K562 (cell line): ENCODE measurements around the gene PLEKHN1. TPM values are rescaled to one million over a fixed set of nuclear protein-coding genes. Genes with fewer than 3 reads are reported as not detected.

Experiments used
- ATF2 ChIP-seq: sonication (generic); formaldehyde crosslinking; IDR thresholded peaks from 2 replicates; pipeline ENCODE4 v1.8.1; 2022; ENCODE audit warnings: missing genetic modification reagents
- CREM ChIP-seq: IDR thresholded peaks from 2 replicates; pipeline ENCODE4 v1.6.1; 2014; ENCODE audit warnings: antibody characterized with exemption, low read depth
- EHMT2 ChIP-seq: fragments of 450-650 bp; IDR thresholded peaks from 2 replicates; pipeline ENCODE4 v1.6.1; 2018; ENCODE audit warnings: antibody characterized with exemption
- HBP1 ChIP-seq: fragments of 450-650 bp; formaldehyde crosslinking; IDR thresholded peaks from 2 replicates; pipeline ENCODE4 v1.4.0; 2022; ENCODE audit warnings: missing genetic modification characterization
- HDAC8 ChIP-seq: fragments of 450-650 bp; IDR thresholded peaks from 2 replicates; pipeline ENCODE4 v1.6.1; 2016; ENCODE audit warnings: mild to moderate bottlenecking, missing genetic modification characterization, moderate library complexity, missing compliant biosample characterization
- ILK ChIP-seq: fragments of 450-650 bp; IDR thresholded peaks from 2 replicates; pipeline ENCODE4 v1.6.1; 2016; ENCODE audit warnings: missing genetic modification characterization, low read depth, mild to moderate bottlenecking, missing compliant biosample characterization, moderate library complexity, borderline replicate concordance
- MCM3 ChIP-seq: fragments of 450-650 bp; IDR thresholded peaks from 2 replicates; pipeline ENCODE4 v1.6.1; 2016
- PHTF2 ChIP-seq: fragments of 250-450 bp; sonication (Bioruptor Pico); IDR thresholded peaks from 2 replicates; pipeline ENCODE4 v1.5.0; 2021; ENCODE audit warnings: mild to moderate bottlenecking
- PRPF4 ChIP-seq: fragments of 200-400 bp; formaldehyde crosslinking; IDR thresholded peaks from one replicate; pipeline ENCODE4 v1.6.1; 2017; ENCODE audit warnings: low read length, low read depth, mild to moderate bottlenecking; ENCODE audit not compliant: insufficient read depth, poor library complexity, severe bottlenecking
- RBM15 ChIP-seq: fragments of 200-400 bp; formaldehyde crosslinking; IDR thresholded peaks from 2 replicates; pipeline ENCODE4 v1.6.1; 2018; ENCODE audit warnings: mild to moderate bottlenecking, low read length, moderate library complexity; ENCODE audit not compliant: insufficient read depth
- SETDB1 ChIP-seq: IDR thresholded peaks from one replicate; pipeline ENCODE4 v1.6.1; 2012; ENCODE audit warnings: low read length, control low read depth, inconsistent platforms
- TAF1 ChIP-seq: IDR thresholded peaks from 2 replicates; pipeline ENCODE4 v1.6.1; 2011; ENCODE audit warnings: mild to moderate bottlenecking, low read length, moderate library complexity; ENCODE audit not compliant: insufficient read depth, control insufficient read depth, severe bottlenecking; ENCODE audit errors: extremely low read depth
- TARDBP ChIP-seq: fragments of 450-650 bp; IDR thresholded peaks from 2 replicates; pipeline ENCODE4 v1.6.1; 2016
- THRAP3 ChIP-seq: fragments of 450-650 bp; IDR thresholded peaks from 2 replicates; pipeline ENCODE4 v1.6.1; 2016; ENCODE audit warnings: mild to moderate bottlenecking, inconsistent platforms, borderline replicate concordance
- VEZF1 ChIP-seq: fragments of 200-800 bp; sonication (Bioruptor generic); IDR thresholded peaks from 2 replicates; pipeline ENCODE4 v1.6.1; 2017; ENCODE audit warnings: missing genetic modification characterization, missing compliant biosample characterization
- ZNF644 ChIP-seq: fragments of 200-800 bp; sonication (Bioruptor generic); IDR thresholded peaks from 2 replicates; pipeline ENCODE4 v1.6.1; 2016; ENCODE audit warnings: low read depth, missing genetic modification characterization, missing compliant biosample characterization
- polyA plus RNA-seq, 8 experiments: library from polyadenylated mRNA; depleted of rRNA in 4 of 8; stranded (reverse) in 5 of 8; unstranded in 3 of 8; fragments of >200 nt; fragmentation: Nextera tagmentation in 2 of 8; fragmentation: Illumina TruSeq in 1 of 8; extraction: Ambion mirVana in 2 of 8; extraction: Trizol in 1 of 8; gene quantifications; 2 replicates each; pipeline versions ENCODE4 v1.2.1 to v1.2.3, GENCODE V29; 2011 to 2014; ENCODE audit warnings: inconsistent platforms in 1 of 8, missing spikeins in 1 of 8
- total RNA-seq, 7 experiments: library from RNA; depleted of rRNA in 6 of 7; stranded (reverse); fragments of >200 nt in 6 of 7; fragmentation: Illumina TruSeq in 2 of 7; extraction: Trizol in 2 of 7; gene quantifications; 2 replicates each; pipeline versions ENCODE4 v1.2.1 to v1.2.3, GENCODE V29; 2011 to 2021; ENCODE audit warnings: low replicate concordance in 1 of 7
- TF ChIP-seq, protein P1 (sequence below): sonication (generic); formaldehyde crosslinking; IDR thresholded peaks from 2 replicates; pipeline ENCODE4 v1.8.0; 2022; ENCODE audit warnings: mild to moderate bottlenecking, missing genetic modification reagents
- TF ChIP-seq, protein P2 (sequence below), 2 experiments: fragments of 450-650 bp in 1 of 2; sonication (generic) in 1 of 2; formaldehyde crosslinking in 1 of 2; IDR thresholded peaks in 1 of 2; conservative IDR thresholded peaks in 1 of 2; 2 replicates each; pipeline versions ENCODE4 v1.6.1 to v1.8.1; 2016 to 2023; ENCODE audit warnings: mild to moderate bottlenecking in 2 of 2, moderate library complexity in 2 of 2, inconsistent platforms in 1 of 2, missing genetic modification reagents in 1 of 2

The PLEKHN1 gene
- total and polyA plus RNA-seq, 9 of the 15 experiments (the other 6 are each of a cell fraction or from before 2014, with no cell fraction given) = 0.07 to 1.5 (median 0.13) TPM; not detected in 2

DNA sequence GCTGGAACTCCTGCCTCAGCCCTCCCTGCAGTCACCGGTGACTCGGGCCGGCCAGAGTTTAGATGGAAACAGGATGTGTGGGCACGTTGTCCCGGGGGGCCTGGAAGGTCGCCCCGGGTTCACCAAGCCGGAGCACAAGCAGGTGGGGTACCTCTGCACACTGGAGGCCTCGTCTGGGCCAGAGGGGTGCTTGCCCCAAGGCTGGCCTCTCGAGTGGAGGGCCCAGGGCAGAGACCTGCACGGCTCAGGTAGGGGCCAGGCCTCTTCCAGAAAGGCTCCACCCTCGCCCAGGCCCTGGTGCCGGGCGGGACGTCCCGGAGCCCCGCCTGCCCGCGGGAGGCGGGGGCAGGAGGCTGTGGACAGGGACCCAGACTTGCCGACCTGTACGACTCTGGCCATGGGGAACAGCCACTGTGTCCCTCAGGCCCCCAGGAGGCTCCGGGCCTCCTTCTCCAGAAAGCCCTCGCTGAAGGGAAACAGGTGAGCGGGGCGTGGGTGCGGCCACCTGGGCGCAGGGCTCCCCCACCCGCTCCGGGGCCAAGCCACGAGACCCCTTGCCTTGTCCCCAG is at the start of gene PLEKHN1 (continued):
- TF ChIP-seq VEZF1 (CRISPR knock-in tag) (peak; percentile 76), CREM (no peak), RBM15 (no peak), EHMT2 (no peak), PHTF2 (no peak), ILK (tag) (no peak), ATF2 (CRISPR knock-in tag) (no peak), TARDBP (no peak), ZNF644 (tag) (no peak), TAF1 (no peak), MCM3 (no peak), SETDB1 (no peak), THRAP3 (no peak), PRPF4 (no peak), HBP1 (0 out of 2 replicates have a peak, but pooled peaks have one; percentile 41), HDAC8 (no peak)
- TF ChIP-seq, protein P1, sequence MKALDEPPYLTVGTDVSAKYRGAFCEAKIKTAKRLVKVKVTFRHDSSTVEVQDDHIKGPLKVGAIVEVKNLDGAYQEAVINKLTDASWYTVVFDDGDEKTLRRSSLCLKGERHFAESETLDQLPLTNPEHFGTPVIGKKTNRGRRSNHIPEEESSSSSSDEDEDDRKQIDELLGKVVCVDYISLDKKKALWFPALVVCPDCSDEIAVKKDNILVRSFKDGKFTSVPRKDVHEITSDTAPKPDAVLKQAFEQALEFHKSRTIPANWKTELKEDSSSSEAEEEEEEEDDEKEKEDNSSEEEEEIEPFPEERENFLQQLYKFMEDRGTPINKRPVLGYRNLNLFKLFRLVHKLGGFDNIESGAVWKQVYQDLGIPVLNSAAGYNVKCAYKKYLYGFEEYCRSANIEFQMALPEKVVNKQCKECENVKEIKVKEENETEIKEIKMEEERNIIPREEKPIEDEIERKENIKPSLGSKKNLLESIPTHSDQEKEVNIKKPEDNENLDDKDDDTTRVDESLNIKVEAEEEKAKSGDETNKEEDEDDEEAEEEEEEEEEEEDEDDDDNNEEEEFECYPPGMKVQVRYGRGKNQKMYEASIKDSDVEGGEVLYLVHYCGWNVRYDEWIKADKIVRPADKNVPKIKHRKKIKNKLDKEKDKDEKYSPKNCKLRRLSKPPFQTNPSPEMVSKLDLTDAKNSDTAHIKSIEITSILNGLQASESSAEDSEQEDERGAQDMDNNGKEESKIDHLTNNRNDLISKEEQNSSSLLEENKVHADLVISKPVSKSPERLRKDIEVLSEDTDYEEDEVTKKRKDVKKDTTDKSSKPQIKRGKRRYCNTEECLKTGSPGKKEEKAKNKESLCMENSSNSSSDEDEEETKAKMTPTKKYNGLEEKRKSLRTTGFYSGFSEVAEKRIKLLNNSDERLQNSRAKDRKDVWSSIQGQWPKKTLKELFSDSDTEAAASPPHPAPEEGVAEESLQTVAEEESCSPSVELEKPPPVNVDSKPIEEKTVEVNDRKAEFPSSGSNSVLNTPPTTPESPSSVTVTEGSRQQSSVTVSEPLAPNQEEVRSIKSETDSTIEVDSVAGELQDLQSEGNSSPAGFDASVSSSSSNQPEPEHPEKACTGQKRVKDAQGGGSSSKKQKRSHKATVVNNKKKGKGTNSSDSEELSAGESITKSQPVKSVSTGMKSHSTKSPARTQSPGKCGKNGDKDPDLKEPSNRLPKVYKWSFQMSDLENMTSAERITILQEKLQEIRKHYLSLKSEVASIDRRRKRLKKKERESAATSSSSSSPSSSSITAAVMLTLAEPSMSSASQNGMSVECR (CRISPR knock-in tag) = no peak
- TF ChIP-seq, protein P2, sequence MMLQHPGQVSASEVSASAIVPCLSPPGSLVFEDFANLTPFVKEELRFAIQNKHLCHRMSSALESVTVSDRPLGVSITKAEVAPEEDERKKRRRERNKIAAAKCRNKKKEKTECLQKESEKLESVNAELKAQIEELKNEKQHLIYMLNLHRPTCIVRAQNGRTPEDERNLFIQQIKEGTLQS (IDR thresholded peaks at IDR 0.05) = peak; percentile 36; the same call in 1 of the 2 replicates
- TF ChIP-seq, protein P2 (CRISPR knock-in tag; conservative IDR thresholded peaks at IDR 0.05) = no peak
